ENCODE results near the gene HOXA7. TPM values are rescaled to one million over a fixed set of nuclear protein-coding genes. Genes with fewer than 3 reads are reported as not detected.

Gene HOXA7
- total RNA-seq, 2 donors from 2014 or later = 21.9 to 24.4 TPM

- peaks cover 5% of the 10 kb centered on the region for H3K27me3 ChIP-seq
- DNase-seq = no peak
- H3K4me3 ChIP-seq = peak overlapping the region; percentile 29
- H3K9ac ChIP-seq (ENCODE audit: low read depth in 2 of 2, low read length in 2 of 2) = peak overlapping the region; percentile 81 to 89
- H3K27ac ChIP-seq = peak overlapping the region; percentile 94
- no peaks in the 10 kb centered on the region for H3K9me3 ChIP-seq
- intact Hi-C loops (cut with DNase I) = no loop called here
- peaks cover 6% of the 10 kb centered on the region for H3K4me1 ChIP-seq
- TF ChIP-seq CTCF (IDR thresholded peaks at IDR 0.05) = no peak
- no peaks in the 10 kb centered on the region for H3K36me3 ChIP-seq
Observed at GRCh38 chr7:27188386-27189294, 32.2 kb upstream of the HOXA7 start.

GRCh38 chr7:27187475-27188385 is 31.3 kb upstream of the HOXA7 start:
- peaks cover 12% of the 10 kb centered on the region for H3K4me1 ChIP-seq
- no peak for TF ChIP-seq CTCF (IDR thresholded peaks at IDR 0.05)
- H3K27me3 ChIP-seq = peaks cover 5% of the 10 kb centered on the region
- DNase-seq = no peak
- peak overlapping the region; percentile 94 for H3K27ac ChIP-seq
- H3K4me3 ChIP-seq = peak overlapping the region; percentile 29
- no peaks in the 10 kb centered on the region for H3K36me3 ChIP-seq
- peak overlapping the region; percentile 81 to 89 for H3K9ac ChIP-seq (ENCODE audit: low read depth in 2 of 2, low read length in 2 of 2)
- no peaks in the 10 kb centered on the region for H3K9me3 ChIP-seq
- intact Hi-C loops (cut with DNase I) = no loop called here

GRCh38 chr7:27186668-27187474 is 30.4 kb upstream of the HOXA7 start:
- no peak for TF ChIP-seq CTCF (IDR thresholded peaks at IDR 0.05)
- no peak for DNase-seq
- H3K9me3 ChIP-seq = no peaks in the 10 kb centered on the region
- H3K4me3 ChIP-seq = peak overlapping the region; percentile 50
- intact Hi-C loops (cut with DNase I) = no loop called here
- H3K27ac ChIP-seq = peak overlapping the region; percentile 94
- H3K4me1 ChIP-seq = peaks cover 17% of the 10 kb centered on the region
- H3K36me3 ChIP-seq = no peaks in the 10 kb centered on the region
- H3K9ac ChIP-seq (ENCODE audit: low read depth in 2 of 2, low read length in 2 of 2) = peak overlapping the region; percentile 75 to 89
- peaks cover 5% of the 10 kb centered on the region for H3K27me3 ChIP-seq

GRCh38 chr7:27185854-27186667 is 29.6 kb upstream of the HOXA7 start:
- Histone ChIP-seq H3K27ac (peak overlapping the region; percentile 94), H3K9ac (ENCODE audit: low read depth in 2 of 2, low read length in 2 of 2) (peak overlapping the region; percentile 75 to 89), H3K9me3 (no peaks in the 10 kb centered on the region), H3K27me3 (peaks cover 5% of the 10 kb centered on the region), H3K4me3 (peak overlapping the region; percentile 50), H3K36me3 (no peaks in the 10 kb centered on the region), H3K4me1 (peaks cover 22% of the 10 kb centered on the region)
- no peak for TF ChIP-seq CTCF (IDR thresholded peaks at IDR 0.05)
- no peak for DNase-seq
- intact Hi-C loops (cut with DNase I) = no loop called here

All from colonic mucosa (tissue), 4 donors.